Measurements from ENCODE around the gene NFE2L2.

DNA sequence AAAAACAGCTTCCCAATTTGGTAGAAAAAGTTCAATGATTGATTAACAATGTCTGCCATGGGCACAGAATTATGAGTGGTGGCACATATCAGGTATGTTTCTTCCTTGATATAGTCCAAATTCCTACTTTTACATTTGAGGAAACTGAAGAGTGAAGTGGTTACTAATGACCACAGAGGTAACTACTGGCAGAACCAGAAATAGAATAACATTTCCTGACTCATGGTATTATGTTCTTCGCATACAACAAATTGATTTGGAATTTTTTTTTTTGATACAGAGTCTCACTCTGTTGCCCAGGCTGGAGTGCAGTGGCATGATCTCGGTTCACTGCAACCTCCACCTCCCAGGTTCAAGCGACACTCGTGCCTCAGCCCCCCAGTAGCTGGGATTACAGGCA lies 6.0 kb upstream of the NFE2L2 start:
- TF ChIP-seq POLR2A (IDR thresholded peaks at IDR 0.05; ENCODE audit: low read length): no peak
- no peak for TF ChIP-seq GATA1 (IDR thresholded peaks at IDR 0.05; ENCODE audit: low read depth, low read length)

All from erythroblast (primary cell).